HG03439 (cell line): ENCODE measurements around the gene C19orf81.

Source experiments
- ATAC-seq: cut with Tn5 transposase; IDR thresholded peaks from one replicate; pipeline ENCODE4 v1.9.1; 2021; ENCODE audit warnings: mild to moderate bottlenecking, moderate library complexity; ENCODE audit not compliant: unreplicated experiment

The C19orf81 gene

GRCh38 chr19:50629194-50629593 lies 20.1 kb upstream of the C19orf81 start:
- ATAC-seq, result no peak

GRCh38 chr19:50629801-50630200 lies 19.4 kb upstream of the C19orf81 start:
- no peak for ATAC-seq

- ATAC-seq, result no peak
Measured at GRCh38 chr19:50632151-50632835, 17.0 kb upstream of the C19orf81 start.

GRCh38 chr19:50633359-50633758 lies 15.9 kb upstream of the C19orf81 start:
- ATAC-seq, result no peak

- ATAC-seq, result no peak
Measured at GRCh38 chr19:50633973-50634372, 15.3 kb upstream of the C19orf81 start.

- no peak for ATAC-seq
Measured at GRCh38 chr19:50636317-50637085, 12.7 kb upstream of the C19orf81 start.

GRCh38 chr19:50638600-50638999 lies 10.6 kb upstream of the C19orf81 start:
- ATAC-seq, result no peak

- no peak for ATAC-seq
Measured at GRCh38 chr19:50639121-50640112, 9.8 kb upstream of the C19orf81 start, which contains the start of gene SYT3. SYT3 (minus strand) TSS chr19:50639881; CDS start chr19:50637411, 2,470 bp downstream.

- no peak for ATAC-seq
Measured at GRCh38 chr19:50640368-50640767, 8.9 kb upstream of the C19orf81 start.

GRCh38 chr19:50644315-50644915 lies 4.8 kb upstream of the C19orf81 start:
- no peak for ATAC-seq

- no peak for ATAC-seq
Measured at GRCh38 chr19:50645107-50645506, 4.1 kb upstream of the C19orf81 start.

GRCh38 chr19:50646074-50646807 lies 3.0 kb upstream of the C19orf81 start:
- no peak for ATAC-seq

GRCh38 chr19:50647879-50648615 lies 1.2 kb upstream of the C19orf81 start:
- no peak for ATAC-seq

- no peak for ATAC-seq
Measured at GRCh38 chr19:50648659-50649058, 586 bp upstream of the C19orf81 start.

- ATAC-seq, result no peak
Measured at GRCh38 chr19:50651174-50651573, 1.9 kb downstream of the C19orf81 start.

- no peak for ATAC-seq
Measured at GRCh38 chr19:50652722-50653121, 3.5 kb downstream of the C19orf81 start.

- no peak for ATAC-seq
Measured at GRCh38 chr19:50654882-50655281, 5.6 kb downstream of the C19orf81 start.

- no peak for ATAC-seq
Measured at GRCh38 chr19:50657222-50657669, 8.0 kb downstream of the C19orf81 start.
